D721Med (cell line): ENCODE measurements around the gene AP1G1.

Experiments
- DNase-seq: peaks from one replicate; pipeline ENCODE4 v3.0.0; 2011; ENCODE audit warnings: low spot score; ENCODE audit not compliant: insufficient read length
- FAIRE-seq: peaks from 2 replicates; lab custom pipeline; 2011; peaks lifted over from hg19 to GRCh38; lab: Jason Lieb, UNC
- TF ChIP-seq, protein P1 (sequence below): IDR thresholded peaks from 2 replicates; pipeline ENCODE4 v1.5.1; 2012; ENCODE audit warnings: mild to moderate bottlenecking, control low read depth; ENCODE audit not compliant: insufficient read depth; ENCODE audit errors: missing control alignments

The AP1G1 gene

GRCh38 chr16:71727551-71728324 is 80.9 kb downstream of the AP1G1 start:
- DNase-seq (no peak), FAIRE-seq (no peak)

DNA sequence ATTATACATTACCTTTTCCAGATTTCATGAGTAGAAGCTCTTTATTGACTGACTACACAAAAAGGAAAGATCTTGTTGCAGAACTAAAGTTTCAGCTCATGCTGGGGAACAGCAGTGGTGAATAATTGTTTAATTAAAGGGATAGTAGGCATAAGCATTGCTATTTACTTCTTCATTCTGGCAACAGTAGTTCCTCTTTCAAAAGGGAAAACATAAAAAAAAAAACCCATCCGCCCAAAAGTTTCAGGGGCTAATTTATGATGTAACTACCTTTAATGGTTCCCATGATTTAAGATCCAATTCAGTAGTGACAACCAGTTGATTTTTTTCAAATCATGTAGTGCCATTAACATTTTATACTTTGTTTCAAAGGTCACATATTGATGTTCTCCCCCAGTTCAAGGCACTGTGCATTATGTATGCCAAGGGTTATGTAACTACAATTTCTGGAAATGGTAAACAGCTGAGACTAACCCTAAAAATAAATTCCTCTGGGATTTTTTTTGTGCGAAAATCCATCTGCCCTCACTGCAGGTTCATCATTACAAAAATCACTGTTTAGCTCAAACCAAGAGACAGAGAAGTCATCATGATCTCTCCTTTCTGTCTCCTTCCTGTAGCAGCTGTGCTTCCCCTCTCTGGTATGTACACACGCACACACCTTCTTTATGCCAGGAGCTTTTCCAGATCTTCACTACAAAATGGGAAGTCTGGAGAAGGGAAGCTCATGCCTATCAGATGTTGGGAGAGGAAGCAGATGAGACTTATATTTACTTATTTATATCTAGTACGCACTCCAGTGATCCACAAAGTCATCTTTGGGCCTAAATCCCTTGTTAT is 81.9 kb downstream of the AP1G1 start:
- TF ChIP-seq, protein P1, sequence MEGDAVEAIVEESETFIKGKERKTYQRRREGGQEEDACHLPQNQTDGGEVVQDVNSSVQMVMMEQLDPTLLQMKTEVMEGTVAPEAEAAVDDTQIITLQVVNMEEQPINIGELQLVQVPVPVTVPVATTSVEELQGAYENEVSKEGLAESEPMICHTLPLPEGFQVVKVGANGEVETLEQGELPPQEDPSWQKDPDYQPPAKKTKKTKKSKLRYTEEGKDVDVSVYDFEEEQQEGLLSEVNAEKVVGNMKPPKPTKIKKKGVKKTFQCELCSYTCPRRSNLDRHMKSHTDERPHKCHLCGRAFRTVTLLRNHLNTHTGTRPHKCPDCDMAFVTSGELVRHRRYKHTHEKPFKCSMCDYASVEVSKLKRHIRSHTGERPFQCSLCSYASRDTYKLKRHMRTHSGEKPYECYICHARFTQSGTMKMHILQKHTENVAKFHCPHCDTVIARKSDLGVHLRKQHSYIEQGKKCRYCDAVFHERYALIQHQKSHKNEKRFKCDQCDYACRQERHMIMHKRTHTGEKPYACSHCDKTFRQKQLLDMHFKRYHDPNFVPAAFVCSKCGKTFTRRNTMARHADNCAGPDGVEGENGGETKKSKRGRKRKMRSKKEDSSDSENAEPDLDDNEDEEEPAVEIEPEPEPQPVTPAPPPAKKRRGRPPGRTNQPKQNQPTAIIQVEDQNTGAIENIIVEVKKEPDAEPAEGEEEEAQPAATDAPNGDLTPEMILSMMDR: no peak
- FAIRE-seq (no peak), DNase-seq (no peak)

More at GRCh38 chr16:71727551-71728324, 80.9 kb downstream of the AP1G1 start:
- TF ChIP-seq, protein P1: no peak

DNA sequence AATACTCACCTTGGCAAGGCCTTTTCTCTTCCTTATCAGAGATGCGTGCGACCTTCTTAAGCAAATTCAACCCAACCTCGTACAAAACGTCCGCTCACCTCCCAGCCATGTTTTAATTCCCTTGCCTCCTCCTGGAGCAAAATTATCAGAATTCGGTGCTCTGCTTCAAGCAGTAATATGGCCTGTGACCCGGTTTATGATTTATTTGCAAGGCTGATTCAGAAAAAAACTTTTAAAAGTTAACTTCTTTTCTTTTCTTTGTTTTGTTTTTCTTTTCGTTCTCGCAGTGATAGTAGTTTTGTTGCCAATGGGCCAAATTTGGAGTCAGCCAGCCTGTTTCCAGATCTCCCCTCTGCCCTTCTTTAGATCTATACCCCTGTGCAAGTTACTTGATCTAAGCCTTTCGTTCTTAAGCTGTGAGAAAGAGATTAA is 84.3 kb downstream of the AP1G1 start, which contains the start of gene PHLPP2:
Gene PHLPP2, minus strand, starts transcription at position 382 of the 432 bp plus-strand sequence. CDS start 9,906 bp downstream, outside the sequence.
- FAIRE-seq (no peak), DNase-seq (no peak)
- TF ChIP-seq, protein P1: no peak

DNA sequence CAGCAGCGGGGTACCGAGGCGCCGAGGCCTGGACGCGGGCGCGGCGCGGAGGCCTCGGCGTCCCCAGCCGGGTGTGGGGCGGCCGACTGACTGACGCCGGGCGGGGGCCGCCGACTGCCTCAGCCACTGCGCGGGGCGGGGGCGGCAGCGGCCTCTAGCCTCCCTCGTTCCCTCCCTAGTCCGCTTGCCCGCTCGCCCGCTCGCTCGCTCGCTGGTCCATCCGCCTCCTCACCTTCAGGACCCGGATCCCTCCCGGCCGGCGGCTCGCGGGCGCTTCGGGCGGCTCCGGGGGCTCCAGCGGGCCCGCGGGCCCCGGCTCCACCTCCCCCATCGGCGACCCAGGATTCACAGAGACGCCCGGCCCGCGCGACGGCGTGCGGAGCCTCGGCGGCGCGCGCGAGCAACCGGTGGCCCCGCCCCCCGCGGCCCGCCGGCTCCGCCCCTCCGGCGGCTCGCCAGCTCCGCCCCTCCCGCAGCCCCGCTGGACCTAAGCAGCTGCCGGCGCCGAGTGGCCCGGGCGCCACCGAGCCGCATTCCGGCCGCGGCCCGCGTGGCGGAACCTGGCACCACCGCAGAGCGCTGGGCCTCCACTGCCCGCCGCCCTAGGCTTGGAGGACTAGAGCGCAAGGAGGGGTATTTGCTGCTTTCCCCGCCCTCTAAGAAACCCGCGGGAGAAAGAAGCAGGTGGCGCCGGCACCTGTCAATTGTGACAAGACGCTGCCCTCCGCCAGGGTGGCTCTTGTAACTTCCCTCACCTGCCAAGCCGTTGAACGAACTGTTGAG is 84.9 kb downstream of the AP1G1 start:
- FAIRE-seq: no peak
- peak; percentile 39 for DNase-seq
- TF ChIP-seq, protein P1: no peak

DNA sequence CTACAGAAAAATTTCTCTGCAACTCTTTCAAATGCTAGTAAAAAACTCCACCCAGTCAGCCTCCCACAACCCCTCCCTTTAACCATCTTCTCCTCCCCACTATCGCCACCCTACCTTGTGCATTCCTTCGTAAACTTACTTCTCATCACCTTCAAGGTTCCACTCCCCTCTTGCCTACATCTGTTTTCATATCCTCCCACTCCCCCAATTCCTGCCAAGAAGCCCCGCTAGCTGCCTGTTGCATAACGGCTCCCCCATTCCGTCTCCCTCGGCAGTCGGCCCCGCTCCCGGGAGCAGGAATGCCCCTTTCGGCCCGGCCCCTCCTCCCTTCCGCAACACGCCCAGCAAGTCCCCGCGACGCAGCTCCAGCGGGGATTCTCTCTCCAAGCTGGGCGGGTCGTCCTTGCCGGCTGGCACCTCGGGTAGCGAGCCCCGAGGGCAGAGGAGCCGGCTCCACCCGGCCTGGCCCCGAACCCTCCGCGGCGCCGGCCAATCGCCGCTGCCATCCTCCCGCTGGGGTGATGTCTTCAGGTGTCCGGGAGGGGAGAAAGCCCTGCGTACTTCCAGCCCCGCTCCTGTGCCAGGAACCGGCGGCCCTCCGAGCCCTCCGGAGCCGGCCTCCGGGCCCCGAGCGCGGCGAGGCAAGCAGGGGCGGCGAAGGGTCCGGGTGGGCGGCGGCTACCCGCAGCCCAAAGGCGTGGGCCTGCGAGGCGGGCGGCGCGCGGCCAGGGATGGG is 85.7 kb downstream of the AP1G1 start:
- TF ChIP-seq, protein P1: no peak
- DNase-seq (no peak), FAIRE-seq (no peak)

DNA sequence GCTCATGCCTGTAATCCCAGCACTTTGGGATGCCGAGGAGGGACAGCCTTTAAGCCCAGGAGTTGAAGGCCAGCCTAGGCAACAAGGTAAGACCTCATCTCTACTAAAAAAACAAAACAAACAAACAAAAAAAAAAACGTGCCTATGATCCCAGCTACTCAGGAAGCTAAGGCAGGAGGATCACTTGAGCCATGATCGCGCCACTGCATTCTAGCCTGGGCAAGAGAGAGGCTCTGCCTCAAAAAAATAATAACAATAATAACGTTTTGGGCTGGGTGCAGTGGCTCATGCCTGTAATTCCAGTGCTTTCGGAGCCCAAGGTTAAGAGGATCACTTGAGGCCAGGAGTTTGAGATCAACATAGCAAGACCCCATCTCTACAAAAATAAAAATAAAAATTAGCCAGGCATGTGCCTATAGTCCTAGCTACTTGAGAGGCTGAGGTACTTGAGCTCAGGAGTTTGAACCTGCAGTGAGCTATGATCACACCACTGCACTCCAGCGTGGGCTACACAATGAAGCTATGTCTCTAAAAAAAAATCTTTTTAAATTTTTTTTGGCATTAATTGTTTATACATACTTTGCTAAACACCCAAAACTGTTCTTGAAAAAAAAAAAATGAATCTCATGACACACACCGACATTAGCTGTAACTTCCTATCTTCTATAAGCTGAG is 87.4 kb downstream of the AP1G1 start:
- TF ChIP-seq, protein P1: no peak
- DNase-seq (no peak), FAIRE-seq (no peak)
